Heart left ventricle (tissue), 13 donors: ENCODE data around the gene MAPK14.

Experiments
- CTCF ChIP-seq, 12 donors: fragments of 200-600 bp; sonication (generic) in 4 of 12; IDR thresholded peaks; one replicate each; pipeline versions ENCODE4 v1.5.0 to v1.8.0; 2018 to 2022; ENCODE audit warnings: antibody characterized with exemption in 12 of 12, mild to moderate bottlenecking in 5 of 12
- POLR2A ChIP-seq, 2 donors: fragments of 450-650 bp; IDR thresholded peaks; one replicate each; pipeline ENCODE4 v1.6.1; 2017; ENCODE audit warnings: antibody characterized with exemption in 2 of 2, mild to moderate bottlenecking in 2 of 2, moderate library complexity in 2 of 2
- donor health status: ischemic (EF 13 %, LVEDD 7.1; RV severe dilation, severe dysfunction).
- donor health status: DM: no; HTN: yes; CAD: no.
- donor health status: DM: no; HTN: no; CAD: no.
- donor health status: ischemic (EF 25% LVEDD 6.9; RV normal size, moderate dysfunction).
- donor health status: ischemic (EF 25% LVEDD 5.7; RV mildly dilated, moderate dysfunction).
- donor health status: ischemic (EF 35%, LVEDD 5.7; RV mildly dilated, moderate dysfunction).
- donor health status: nonischemic (EF 11% LVEDD 7.7; RV severe dilation, severe dysfunction).
- donor health status: DM: yes; HTN: yes; CAD: no.
- donor health status: PGD.
- donor health status: ischemic (EF 29% LVEDD 5.4; RV normal size, mild dysfunction).
- donor health status: nonischemic (EF 23%, LVEDD 6.1; RV moderate dilation, normal function).

DNA sequence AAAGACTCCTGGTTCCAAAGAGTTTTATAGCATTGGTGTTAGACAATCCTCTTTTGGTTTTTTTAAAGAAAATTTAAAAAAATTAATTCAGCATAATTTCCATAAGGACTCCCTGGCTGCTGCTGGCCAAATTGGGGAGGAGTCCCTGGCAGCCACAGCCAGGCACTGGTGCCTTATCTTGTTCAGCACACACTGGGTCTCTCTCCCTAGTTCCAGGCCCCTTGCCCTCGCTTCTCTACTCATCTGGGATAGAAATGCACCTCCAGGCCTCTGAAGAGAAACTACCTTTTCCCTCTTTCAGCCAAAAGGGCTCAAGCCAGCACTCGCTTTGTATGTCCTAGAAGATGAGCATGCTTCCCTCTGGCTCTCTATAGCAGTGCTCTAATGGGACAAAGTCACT lies 89.3 kb downstream of the MAPK14 start:
- no peak for TF ChIP-seq POLR2A (IDR thresholded peaks at IDR 0.05)
- TF ChIP-seq CTCF (IDR thresholded peaks at IDR 0.05): no peak
